Common myeloid progenitor, CD34-positive (primary cell): ENCODE data around the gene MBOAT2.

ENCODE experiments used
- CTCF ChIA-PET: fragments of 350-600 bp; sonication (Branson Sonifier 250); formaldehyde crosslinking; loops from one replicate; lab custom pipeline; 2021; ENCODE audit warnings: antibody characterized with exemption; lab: Charles Lee
- POLR2A ChIA-PET: fragments of 350-600 bp; sonication (Branson Sonifier 250); formaldehyde crosslinking; loops from one replicate; lab custom pipeline; 2021; ENCODE audit warnings: antibody characterized with exemption; lab: Charles Lee
- DNase-seq, 3 donors: peaks; one replicate each; pipeline versions ENCODE4 v3.0.0 to v3.0.0-alpha.2; 2013
- H3K27ac ChIP-seq, 2 experiments: 1 replicate in 1 of 2; 2 replicates in 1 of 2; pipeline ENCODE4 v1.7.0; 2013; ENCODE audit warnings: inconsistent platforms in 2 of 2, low read length in 2 of 2, mild to moderate bottlenecking in 2 of 2, low read depth in 1 of 2, moderate library complexity in 1 of 2; ENCODE audit not compliant: severe bottlenecking in 2 of 2, insufficient read depth in 1 of 2, poor library complexity in 1 of 2
- H3K27me3 ChIP-seq, 5 experiments: replicated peaks in 2 of 5; 1 replicate in 3 of 5; 2 replicates in 2 of 5; pipeline versions ENCODE4 v1.6.1 to v1.7.0; 2013; ENCODE audit warnings: low read length in 4 of 5, mild to moderate bottlenecking in 2 of 5, moderate library complexity in 2 of 5, inconsistent platforms in 1 of 5; ENCODE audit not compliant: insufficient read depth in 5 of 5, control insufficient read depth in 4 of 5
- H3K36me3 ChIP-seq, 4 experiments: 1 replicate in 2 of 4; 2 replicates in 2 of 4; pipeline versions ENCODE4 v1.6.1 to v1.7.0; 2013; ENCODE audit warnings: low read length in 3 of 4, control low read depth in 1 of 4, mild to moderate bottlenecking in 1 of 4; ENCODE audit not compliant: control insufficient read depth in 4 of 4, insufficient read depth in 4 of 4
- H3K4me1 ChIP-seq, 4 experiments: 1 replicate in 3 of 4; 2 replicates in 1 of 4; pipeline versions ENCODE4 v1.6.1 to v1.7.1; 2013; ENCODE audit warnings: low read length in 3 of 4, mild to moderate bottlenecking in 3 of 4, control low read depth in 1 of 4, inconsistent platforms in 1 of 4, moderate library complexity in 1 of 4; ENCODE audit not compliant: control insufficient read depth in 4 of 4, insufficient read depth in 4 of 4; ENCODE audit errors: control extremely low read depth in 1 of 4
- H3K4me3 ChIP-seq, 7 experiments: 1 replicate in 4 of 7; 2 replicates in 3 of 7; pipeline versions ENCODE4 v1.5.1 to v1.7.0; 2013; ENCODE audit warnings: mild to moderate bottlenecking in 7 of 7, low read length in 6 of 7, moderate library complexity in 6 of 7, inconsistent platforms in 2 of 7, low read depth in 2 of 7, control low read depth in 1 of 7; ENCODE audit not compliant: insufficient read depth in 4 of 7, control insufficient read depth in 1 of 7; ENCODE audit errors: extremely low read depth in 1 of 7
- H3K9me3 ChIP-seq, 5 experiments: 1 replicate in 4 of 5; 2 replicates in 1 of 5; pipeline versions ENCODE4 v1.6.1 to v1.7.1; 2013; ENCODE audit warnings: low read length in 4 of 5, mild to moderate bottlenecking in 2 of 5, inconsistent platforms in 1 of 5, low read depth in 1 of 5, moderate library complexity in 1 of 5; ENCODE audit not compliant: control insufficient read depth in 4 of 5, insufficient read depth in 2 of 5; ENCODE audit errors: control extremely low read depth in 1 of 5
- WGBS: methylation state at CpG from one replicate; pipeline ENCODE4 v1.1.5; 2013; ENCODE audit not compliant: insufficient coverage; 5-methylcytosine and 5-hydroxymethylcytosine counted together

Gene MBOAT2

DNA sequence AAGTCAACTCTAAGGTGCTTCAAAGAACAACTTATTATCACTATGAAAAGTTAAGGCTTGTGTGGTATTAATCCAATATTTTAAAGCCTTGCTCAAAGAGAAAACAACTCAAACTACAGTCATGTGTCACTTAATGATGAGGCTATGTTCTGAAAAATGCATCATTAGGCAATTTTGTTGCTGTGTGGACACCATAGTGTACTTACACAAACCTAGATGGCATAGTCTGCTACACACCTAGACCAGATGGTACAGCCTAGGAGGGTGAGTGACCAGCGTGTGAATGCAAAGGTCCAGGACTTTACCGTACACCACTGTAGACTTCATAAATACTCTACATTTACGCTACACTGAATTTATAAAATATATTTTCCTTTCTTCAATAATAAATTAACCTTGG is 3.0 kb downstream of the MBOAT2 start:
- H3K27me3 ChIP-seq, result no peaks in the 10 kb centered on the region
- H3K4me1 ChIP-seq, result peaks cover 11 to 55% (median 20%) of the 10 kb centered on the region in 4 experiments
- H3K36me3 ChIP-seq, result no peaks in the 10 kb centered on the region
- CTCF ChIA-PET, result no interaction called here
- H3K4me3 ChIP-seq, result no peak overlapping the region
- no peak for DNase-seq
- H3K27ac ChIP-seq, result no peak overlapping the region
- POLR2A ChIA-PET, result no interaction called here
- WGBS, result 100% methylated on average over 2 of the region's 3 CpGs
- H3K9me3 ChIP-seq, result no peaks in the 10 kb centered on the region

DNA sequence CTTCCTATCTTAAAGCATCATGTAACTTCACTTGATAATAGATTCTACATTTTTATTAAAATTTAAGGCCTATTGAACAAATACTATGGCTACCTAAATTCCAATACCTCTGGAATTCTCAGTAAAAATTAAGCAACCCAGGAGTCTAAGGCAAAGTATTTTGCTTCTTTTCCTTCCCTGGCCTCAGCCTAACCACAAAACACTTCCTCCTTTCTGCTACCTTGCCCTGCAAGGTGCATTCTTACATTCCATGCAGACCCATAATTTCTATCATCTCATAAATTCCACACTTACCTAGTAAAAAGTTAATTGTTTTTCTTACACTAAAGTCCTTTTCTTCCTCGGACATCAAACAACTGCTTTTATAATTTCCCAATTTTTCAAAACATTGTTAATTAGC is 3.7 kb downstream of the MBOAT2 start:
- Histone ChIP-seq H3K27ac (no peak overlapping the region), H3K36me3 (no peaks in the 10 kb centered on the region), H3K27me3 (no peaks in the 10 kb centered on the region), H3K9me3 (no peaks in the 10 kb centered on the region), H3K4me1 (peaks cover 11 to 55% (median 19%) of the 10 kb centered on the region in 4 experiments), H3K4me3 (no peak overlapping the region)
- ChIA-PET POLR2A (no interaction called here), CTCF (no interaction called here)
- peak in 1 of 3 donors; percentile 29 for DNase-seq
- WGBS, result 75% methylated on average over 1 of the region's 1 CpG

DNA sequence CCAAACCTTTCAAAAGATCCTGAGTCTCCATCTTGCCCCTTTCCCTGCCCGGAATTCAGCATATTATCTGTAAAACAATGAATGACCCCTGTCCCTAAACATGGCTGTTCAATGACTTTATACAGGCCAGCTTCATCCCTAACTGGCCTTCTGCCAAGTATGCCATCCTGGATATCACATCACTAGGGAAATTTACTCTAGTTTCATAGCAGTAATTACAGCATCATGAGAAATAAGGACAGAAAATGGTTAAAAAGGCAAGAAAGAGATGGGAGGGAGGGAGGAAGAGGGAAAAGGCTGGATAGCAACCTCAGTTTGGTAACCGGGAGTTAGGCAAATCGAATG is 4.4 kb downstream of the MBOAT2 start:
- no peak overlapping the region for H3K27ac ChIP-seq
- 100% methylated on average over 2 of the region's 3 CpGs for WGBS
- CTCF ChIA-PET, result no interaction called here
- no peak overlapping the region for H3K4me3 ChIP-seq
- POLR2A ChIA-PET, result no interaction called here
- H3K36me3 ChIP-seq, result no peaks in the 10 kb centered on the region
- no peaks in the 10 kb centered on the region for H3K9me3 ChIP-seq
- no peak for DNase-seq
- no peaks in the 10 kb centered on the region for H3K27me3 ChIP-seq
- peaks cover 5 to 48% (median 16%) of the 10 kb centered on the region in 4 experiments for H3K4me1 ChIP-seq

DNA sequence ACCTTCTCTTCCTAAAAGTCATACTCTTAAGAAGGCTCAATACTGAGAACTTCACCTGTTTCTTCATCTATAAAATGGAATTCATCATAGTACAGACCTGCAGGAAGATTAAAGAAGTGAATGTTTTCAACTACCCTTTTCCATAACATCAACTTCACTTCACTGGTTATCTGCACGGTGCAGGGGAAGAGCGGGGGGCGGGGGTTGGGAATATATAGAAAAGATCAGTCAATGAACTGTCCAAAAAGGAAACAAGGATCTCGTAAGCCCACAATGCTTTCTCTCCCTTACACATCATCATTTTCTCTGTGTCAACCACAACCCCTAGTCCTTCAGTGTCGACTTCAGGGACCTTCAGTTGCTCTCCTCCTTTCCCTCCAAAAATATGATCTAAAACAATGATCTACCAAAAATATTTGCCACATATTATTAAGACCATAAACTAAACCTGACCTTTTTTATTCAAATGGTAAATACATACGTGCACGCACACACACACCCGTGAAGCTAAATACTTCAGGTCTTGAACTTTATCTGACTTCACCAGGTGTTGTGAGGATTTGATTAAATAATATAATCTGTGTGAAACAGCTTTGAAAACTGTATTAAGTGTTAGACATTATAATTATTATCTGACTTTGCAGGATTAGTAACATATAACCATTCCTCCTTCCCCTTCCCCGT is 4.9 kb downstream of the MBOAT2 start:
- no peaks in the 10 kb centered on the region for H3K36me3 ChIP-seq
- DNase-seq, result peak in 1 of 3 donors; percentile 31
- H3K9me3 ChIP-seq, result no peaks in the 10 kb centered on the region
- peaks cover 5 to 48% (median 16%) of the 10 kb centered on the region in 4 experiments for H3K4me1 ChIP-seq
- H3K4me3 ChIP-seq, result no peak overlapping the region
- ChIA-PET CTCF (interaction anchor here (0.8 kb wide), 1 partner anchor 8 kb away, joined by 4 read pairs; no protein-coding TSS in a partner anchor), POLR2A (no interaction called here)
- 93% methylated on average over 5 of the region's 9 CpGs for WGBS
- H3K27me3 ChIP-seq, result no peaks in the 10 kb centered on the region
- H3K27ac ChIP-seq, result no peak overlapping the region

DNA sequence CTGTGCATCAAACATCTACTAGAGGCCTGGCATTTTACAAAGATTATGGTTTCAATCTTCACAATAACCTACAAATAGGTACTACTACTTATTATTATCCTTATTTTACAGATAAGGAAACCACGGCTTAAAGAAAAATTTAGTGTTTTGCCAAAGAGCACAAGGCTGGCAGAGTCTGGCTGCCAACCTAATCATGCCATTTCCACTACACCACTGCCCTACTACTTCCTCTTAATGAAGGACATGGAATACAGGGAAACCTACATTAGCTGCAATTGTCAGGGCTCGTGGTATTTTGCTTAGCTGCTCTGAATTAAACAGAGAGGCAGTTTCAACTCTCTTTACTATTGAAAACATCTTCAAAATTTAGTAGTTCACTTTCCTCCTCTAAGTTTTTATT is 5.9 kb downstream of the MBOAT2 start:
- Histone ChIP-seq H3K9me3 (no peaks in the 10 kb centered on the region), H3K27ac (no peak overlapping the region), H3K27me3 (no peaks in the 10 kb centered on the region), H3K4me1 (peaks cover 1 to 41% (median 13%) of the 10 kb centered on the region in 4 experiments), H3K36me3 (no peaks in the 10 kb centered on the region), H3K4me3 (no peak overlapping the region)
- ChIA-PET POLR2A (no interaction called here), CTCF (interaction anchor here (0.8 to 1.1 kb wide), 2 partner anchors 8 to 9 kb away, joined by 3 to 4 read pairs; no protein-coding TSS in a partner anchor)
- 43% methylated on average over 2 of the region's 2 CpGs for WGBS
- DNase-seq, result peak in 1 of 3 donors; percentile 54

DNA sequence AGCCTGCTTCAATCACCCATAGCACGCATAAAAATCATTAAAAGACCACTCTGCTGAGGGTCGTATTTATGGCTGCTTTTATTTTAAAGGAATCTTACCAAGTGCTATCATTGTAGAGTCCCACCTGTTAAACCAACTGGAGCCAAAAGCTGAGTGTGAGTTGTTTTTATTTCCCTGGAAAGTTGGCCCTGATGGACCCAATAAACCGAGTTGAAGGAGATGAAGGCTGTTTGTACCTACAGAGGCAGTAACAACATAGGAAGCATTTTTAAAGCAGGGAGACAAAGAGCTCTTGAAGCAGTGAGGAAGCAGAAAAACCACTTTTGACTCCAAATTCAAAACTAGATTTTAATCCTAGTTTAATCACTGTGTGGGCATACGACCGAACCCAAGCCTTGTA is 6.4 kb downstream of the MBOAT2 start:
- ChIA-PET CTCF (interaction anchor here (1.0 to 1.1 kb wide), 2 partner anchors 8 to 10 kb away, joined by 3 read pairs; no protein-coding TSS in a partner anchor), POLR2A (no interaction called here)
- H3K9me3 ChIP-seq, result no peaks in the 10 kb centered on the region
- no peak overlapping the region for H3K4me3 ChIP-seq
- H3K27me3 ChIP-seq, result no peaks in the 10 kb centered on the region
- H3K27ac ChIP-seq, result no peak overlapping the region
- DNase-seq, result no peak
- WGBS, result 100% methylated on average over 3 of the region's 5 CpGs
- no peaks in the 10 kb centered on the region for H3K36me3 ChIP-seq
- H3K4me1 ChIP-seq, result peaks cover 0 to 35% (median 10%) of the 10 kb centered on the region in 4 experiments

DNA sequence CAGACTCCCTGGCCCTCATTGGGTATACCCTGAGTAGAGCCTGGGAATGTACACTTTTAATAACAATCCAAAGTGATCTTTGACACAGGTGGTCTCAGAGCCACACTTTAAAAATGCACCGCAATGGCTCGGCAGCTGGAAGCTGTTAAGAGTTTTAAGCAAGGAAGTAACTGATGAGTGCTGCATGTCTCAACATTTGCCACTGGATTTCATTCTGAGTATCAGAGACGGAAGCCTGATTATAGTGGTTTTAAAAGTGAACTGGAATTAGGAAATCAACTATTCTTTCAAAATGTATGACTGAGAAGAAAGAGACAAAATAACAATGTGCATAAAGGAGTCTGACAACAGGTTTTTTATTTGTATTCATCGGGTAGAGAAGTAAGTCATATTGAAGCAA is 7.5 kb downstream of the MBOAT2 start:
- POLR2A ChIA-PET, result no interaction called here
- H3K9me3 ChIP-seq, result no peaks in the 10 kb centered on the region
- H3K4me1 ChIP-seq, result peaks cover 0 to 32% (median 10%) of the 10 kb centered on the region in 4 experiments
- H3K27me3 ChIP-seq, result no peaks in the 10 kb centered on the region
- 100% methylated on average over 3 of the region's 4 CpGs for WGBS
- DNase-seq, result no peak
- H3K27ac ChIP-seq, result no peak overlapping the region
- CTCF ChIA-PET, result interaction anchor here (1.0 kb wide), 2 partner anchors 11 to 12 kb away, joined by 3 read pairs; no protein-coding TSS in a partner anchor
- H3K36me3 ChIP-seq, result no peaks in the 10 kb centered on the region
- no peak overlapping the region for H3K4me3 ChIP-seq
